GM12891 (cell line): ENCODE results near the gene BMP6.

ENCODE experiments used
- DNase-seq: peaks from one replicate; pipeline ENCODE4 v3.0.0; 2011; ENCODE audit warnings: low spot score; ENCODE audit not compliant: insufficient read length
- FAIRE-seq: peaks from 2 replicates; lab custom pipeline; 2011; peaks lifted over from hg19 to GRCh38; lab: Jason Lieb, UNC
- PAX5 ChIP-seq: IDR thresholded peaks from 2 replicates; pipeline ENCODE4 v1.6.1; 2011; ENCODE audit warnings: low read length, moderate library complexity, mild to moderate bottlenecking; ENCODE audit not compliant: insufficient read depth, severe bottlenecking
- POLR2A ChIP-seq: IDR thresholded peaks from 2 replicates; pipeline ENCODE4 v1.6.1; 2011; ENCODE audit warnings: low read depth, low read length, control low read depth
- POLR2AphosphoS5 ChIP-seq: IDR thresholded peaks from 2 replicates; pipeline ENCODE4 v1.6.1; 2011; ENCODE audit warnings: low read depth, low read length, control low read depth
- POU2F2 ChIP-seq: IDR thresholded peaks from 2 replicates; pipeline ENCODE4 v1.6.1; 2011; ENCODE audit warnings: low read depth, mild to moderate bottlenecking, control low read depth, low read length, moderate library complexity
- SPI1 ChIP-seq: IDR thresholded peaks from 2 replicates; pipeline ENCODE4 v1.6.1; 2011; ENCODE audit warnings: low read depth, low read length, control low read depth
- TAF1 ChIP-seq: IDR thresholded peaks from 2 replicates; pipeline ENCODE4 v1.6.1; 2011; ENCODE audit warnings: low read depth, low read length, control low read depth

The BMP6 gene

DNA sequence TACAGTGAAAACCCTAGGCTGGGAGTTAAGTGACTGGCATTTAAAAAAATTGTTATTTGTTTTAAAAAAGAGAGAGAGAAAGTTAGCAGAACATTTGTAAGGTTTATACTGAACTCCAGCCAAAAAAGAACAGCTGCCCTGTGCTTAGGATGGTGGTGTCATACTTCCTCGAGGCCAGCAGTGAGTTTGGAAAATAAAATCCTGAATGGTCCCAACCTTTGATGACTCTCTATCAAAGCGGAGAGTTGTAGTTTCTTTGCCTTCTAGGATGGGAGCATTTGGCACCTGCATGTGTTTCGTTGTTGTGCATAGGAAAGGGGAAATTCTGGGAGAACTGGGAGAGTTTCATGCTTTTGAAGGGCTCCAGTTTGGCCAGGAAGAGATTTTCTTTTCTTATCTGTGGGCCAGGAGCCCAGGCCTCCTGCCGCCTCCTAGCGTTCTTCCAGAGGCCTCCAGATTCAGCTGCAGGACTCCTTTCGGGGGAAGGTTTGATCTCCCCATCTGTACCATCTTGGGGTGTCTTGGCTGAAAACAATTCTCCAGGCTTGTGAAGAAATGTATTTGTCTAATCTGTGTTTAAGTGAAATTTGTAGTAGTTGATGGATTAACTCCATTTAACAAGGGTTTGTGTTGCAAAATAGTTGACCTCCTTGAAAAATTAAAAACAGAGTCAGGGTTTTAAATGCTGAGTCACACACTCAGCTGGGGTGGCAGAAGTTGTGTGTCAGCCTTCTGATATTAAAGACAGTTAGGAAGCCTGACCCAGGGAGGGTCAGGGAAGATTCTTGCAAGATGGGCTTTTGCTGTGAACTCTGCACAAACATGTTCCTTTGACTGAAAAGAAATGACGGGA, 121.3 kb downstream of the BMP6 start:
- no peak for FAIRE-seq
- TF ChIP-seq POLR2A (no peak), POLR2AphosphoS5 (no peak), POU2F2 (no peak), PAX5 (no peak), SPI1 (no peak), TAF1 (no peak)

GRCh38 chr6:7848229-7848628, 122.3 kb downstream of the BMP6 start:
- no peak for TF ChIP-seq SPI1
- FAIRE-seq (no peak), DNase-seq (no peak)

More for the DNA sequence above, 121.3 kb downstream of the BMP6 start:
- no peak for DNase-seq

- TF ChIP-seq POU2F2 (no peak), SPI1 (no peak), POLR2AphosphoS5 (no peak), PAX5 (no peak), POLR2A (no peak), TAF1 (no peak)
- no peak for DNase-seq
- FAIRE-seq = no peak
Measured at GRCh38 chr6:7851780-7852179, 125.9 kb downstream of the BMP6 start.

GRCh38 chr6:7859591-7859990, 133.7 kb downstream of the BMP6 start:
- FAIRE-seq (no peak), DNase-seq (no peak)
- TF ChIP-seq POLR2AphosphoS5 (no peak), PAX5 (no peak), POLR2A (no peak), SPI1 (no peak), POU2F2 (no peak), TAF1 (no peak)

DNA sequence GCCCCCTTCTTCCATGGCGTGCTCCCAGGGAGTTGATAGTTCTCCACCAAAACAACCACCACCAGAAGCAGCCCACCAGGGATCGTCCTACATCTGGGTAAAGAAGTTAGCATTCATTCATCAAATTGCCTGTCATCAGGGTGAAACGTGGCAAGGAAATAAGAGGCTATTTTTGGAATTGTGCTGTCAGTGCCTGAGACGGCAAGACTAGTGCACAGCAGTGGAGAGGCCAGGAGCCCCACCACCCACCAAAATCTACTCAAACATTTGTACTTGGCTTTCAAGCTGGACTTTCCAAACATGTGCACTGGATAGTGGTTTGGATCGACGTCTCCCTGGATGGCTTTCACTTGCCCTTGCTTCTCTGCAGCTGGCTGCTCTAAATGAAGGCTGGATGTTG, 139.9 kb downstream of the BMP6 start:
- no peak for FAIRE-seq
- no peak for DNase-seq
- no peak for TF ChIP-seq POLR2A
- no peak for TF ChIP-seq SPI1
- no peak for TF ChIP-seq POLR2AphosphoS5
- TF ChIP-seq POU2F2 = no peak
- no peak for TF ChIP-seq TAF1
- no peak for TF ChIP-seq PAX5

GRCh38 chr6:7866526-7866925, 140.6 kb downstream of the BMP6 start:
- DNase-seq = no peak
- TF ChIP-seq SPI1 = no peak
- TF ChIP-seq POLR2A = no peak
- no peak for TF ChIP-seq PAX5
- TF ChIP-seq POLR2AphosphoS5 = no peak
- no peak for TF ChIP-seq TAF1
- TF ChIP-seq POU2F2 = no peak
- FAIRE-seq = no peak

DNA sequence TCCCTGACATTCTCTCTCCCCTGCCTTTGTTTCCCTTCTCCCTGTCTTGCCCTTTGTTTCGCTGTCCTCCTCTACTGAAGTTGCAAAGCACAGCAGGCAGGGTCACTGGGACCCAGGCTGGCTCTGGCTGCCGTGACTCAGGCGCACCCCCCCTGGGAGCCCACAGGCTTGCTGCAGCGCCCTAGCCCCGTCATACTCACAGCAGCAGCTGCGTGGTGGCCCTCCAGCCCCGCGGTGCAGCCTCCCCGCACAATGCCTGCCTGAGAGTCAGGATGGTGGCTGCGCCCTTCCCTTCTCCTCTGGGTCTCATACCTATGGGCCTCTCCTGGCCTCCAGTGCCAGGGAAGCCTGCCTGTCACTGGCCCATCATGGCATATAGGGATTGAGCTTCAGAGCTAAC, 143.0 kb downstream of the BMP6 start:
- TF ChIP-seq TAF1 = no peak
- TF ChIP-seq SPI1 = no peak
- no peak for TF ChIP-seq POU2F2
- TF ChIP-seq POLR2A = no peak
- TF ChIP-seq PAX5 = no peak
- TF ChIP-seq POLR2AphosphoS5 = no peak
- FAIRE-seq (no peak), DNase-seq (no peak)

DNA sequence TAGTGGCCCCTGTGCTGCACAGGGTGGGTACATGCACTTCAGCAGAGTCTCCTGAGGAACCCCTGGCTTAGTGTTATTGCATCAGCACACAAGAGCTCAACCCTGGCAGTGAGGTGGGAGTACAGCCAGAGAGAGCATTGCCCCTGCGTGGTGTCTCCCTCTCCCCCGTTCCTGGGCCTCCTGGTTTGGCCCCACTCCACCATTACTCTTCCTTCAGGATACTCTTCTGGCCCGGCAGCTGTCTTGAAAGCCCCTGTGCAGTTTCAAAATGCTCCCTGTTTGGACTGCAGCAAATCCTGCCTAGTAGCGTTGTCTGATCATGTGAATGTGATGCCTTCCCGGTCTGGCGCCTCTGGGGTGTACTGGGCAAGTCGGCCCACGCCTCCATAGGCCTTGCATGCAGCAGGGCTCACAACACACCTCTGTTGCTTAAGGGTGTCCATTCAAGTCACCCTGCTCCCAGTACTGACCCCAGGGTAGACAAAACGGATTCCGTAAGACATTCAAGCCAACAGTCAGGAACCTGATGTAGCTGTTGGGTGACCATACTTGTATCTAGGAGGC, 152.6 kb downstream of the BMP6 start:
- no peak for TF ChIP-seq SPI1
- TF ChIP-seq POLR2AphosphoS5 = no peak
- no peak for TF ChIP-seq TAF1
- no peak for TF ChIP-seq POLR2A
- TF ChIP-seq PAX5 = no peak
- no peak for TF ChIP-seq POU2F2
- DNase-seq = no peak
- FAIRE-seq = no peak

DNA sequence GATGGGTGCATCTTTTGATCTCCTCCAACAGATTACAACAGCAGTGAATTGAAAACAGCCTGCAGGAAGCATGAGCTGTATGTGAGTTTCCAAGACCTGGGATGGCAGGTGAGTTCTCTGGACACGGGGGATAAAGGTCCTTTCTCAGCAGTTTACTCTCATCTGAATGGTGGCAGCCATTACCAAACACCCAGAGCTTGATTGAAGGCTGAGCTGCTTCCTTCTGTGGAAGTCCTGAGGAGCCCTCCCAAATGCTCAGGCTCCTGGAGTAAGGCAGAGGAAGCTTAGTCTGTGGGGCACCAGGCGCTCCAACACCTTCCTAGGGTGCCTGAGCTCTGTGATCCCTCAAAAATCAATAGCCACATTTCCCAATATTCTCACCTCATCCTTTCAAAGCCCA, 153.1 kb downstream of the BMP6 start:
- no peak for FAIRE-seq

GRCh38 chr6:7879579-7879978, 153.7 kb downstream of the BMP6 start:
- DNase-seq = no peak
- no peak for FAIRE-seq
- no peak for TF ChIP-seq POLR2A
- no peak for TF ChIP-seq TAF1
- no peak for TF ChIP-seq SPI1
- no peak for TF ChIP-seq POU2F2

More for the DNA sequence above, 153.1 kb downstream of the BMP6 start:
- DNase-seq = no peak
- TF ChIP-seq POLR2A = no peak
- no peak for TF ChIP-seq SPI1
- no peak for TF ChIP-seq TAF1
- no peak for TF ChIP-seq POLR2AphosphoS5
